WTC11 (cell line): Measurements from ENCODE around the gene CYB5D1. TPM values are rescaled to one million over a fixed set of nuclear protein-coding genes. Genes with fewer than 3 reads are reported as not detected.

Source experiments
- ATAC-seq: fragments of 200-7000 bp; cut with Tn5 transposase; 2 replicates; pipeline ENCODE4 v1.10.0; 2021; ENCODE audit warnings: mild to moderate bottlenecking, moderate library complexity
- CTCF ChIA-PET: fragments of 300-600 bp; sonication (Branson Sonifier 250); formaldehyde crosslinking; loops from one replicate; lab custom pipeline; 2021; ENCODE audit warnings: antibody characterized with exemption; lab: Charles Lee
- POLR2A ChIA-PET: fragments of 350-600 bp; sonication (Branson Sonifier 250); formaldehyde crosslinking; loops from one replicate; lab custom pipeline; 2021; ENCODE audit warnings: antibody characterized with exemption; lab: Charles Lee
- DNase-seq: peaks from one replicate; pipeline ENCODE4 v3.0.0; 2021; ENCODE audit warnings: low spot score
- H3K27ac Mint-ChIP-seq: 2 replicates; pipeline ENCODE4 v1.8.0; 2021; ENCODE audit warnings: mixed read lengths
- H3K27me3 Mint-ChIP-seq: 2 replicates; pipeline ENCODE4 v1.8.0; 2021; ENCODE audit warnings: low read depth, mild to moderate bottlenecking, moderate library complexity, mixed read lengths
- H3K36me3 Mint-ChIP-seq: 2 replicates; pipeline ENCODE4 v1.8.0; 2021; ENCODE audit warnings: mixed read lengths
- H3K4me1 Mint-ChIP-seq: 2 replicates; pipeline ENCODE4 v1.8.0; 2022; ENCODE audit warnings: mixed read lengths
- H3K4me3 Mint-ChIP-seq: 2 replicates; pipeline ENCODE4 v1.8.0; 2021; ENCODE audit warnings: mild to moderate bottlenecking, moderate library complexity, mixed read lengths
- H3K9me3 Mint-ChIP-seq: 2 replicates; pipeline ENCODE4 v1.8.0; 2021; ENCODE audit warnings: mixed read lengths
- ATF1 ChIP-seq: sonication (generic); formaldehyde crosslinking; IDR thresholded peaks from 2 replicates; pipeline ENCODE4 v1.8.1; 2023; ENCODE audit warnings: mild to moderate bottlenecking, moderate library complexity, missing genetic modification reagents
- ELF4 ChIP-seq: sonication (generic); formaldehyde crosslinking; IDR thresholded peaks from 2 replicates; pipeline ENCODE4 v1.8.1; 2022; ENCODE audit warnings: low read depth, mild to moderate bottlenecking, moderate library complexity, missing genetic modification reagents
- FOXK1 ChIP-seq: sonication (generic); formaldehyde crosslinking; IDR thresholded peaks from 2 replicates; pipeline ENCODE4 v1.8.0; 2022; ENCODE audit warnings: mild to moderate bottlenecking, moderate library complexity, missing genetic modification reagents
- GRHL2 ChIP-seq: fragments of 250-450 bp; sonication (Bioruptor Pico); IDR thresholded peaks from 2 replicates; pipeline ENCODE4 v1.8.0; 2022; ENCODE audit warnings: mild to moderate bottlenecking, moderate library complexity; ENCODE audit not compliant: insufficient replicate concordance, severe bottlenecking
- HMGXB4 ChIP-seq: sonication (generic); formaldehyde crosslinking; IDR thresholded peaks from 2 replicates; pipeline ENCODE4 v1.8.1; 2023; ENCODE audit warnings: mild to moderate bottlenecking, moderate library complexity, missing genetic modification reagents
- IRF2 ChIP-seq: sonication (generic); formaldehyde crosslinking; IDR thresholded peaks from 2 replicates; pipeline ENCODE4 v1.8.0; 2022; ENCODE audit warnings: low read depth, missing genetic modification reagents, borderline replicate concordance
- KAT7 ChIP-seq: sonication (generic); formaldehyde crosslinking; IDR thresholded peaks from 2 replicates; pipeline ENCODE4 v1.8.1; 2023; ENCODE audit warnings: missing genetic modification reagents, mild to moderate bottlenecking, borderline replicate concordance
- NFATC4 ChIP-seq: fragments of 250-450 bp; sonication (Bioruptor Pico); IDR thresholded peaks from 2 replicates; pipeline ENCODE4 v1.9.0; 2021; ENCODE audit warnings: mild to moderate bottlenecking
- NFE2L1 ChIP-seq: sonication (generic); formaldehyde crosslinking; IDR thresholded peaks from 2 replicates; pipeline ENCODE4 v1.8.1; 2023; ENCODE audit warnings: missing genetic modification reagents
- NR1H2 ChIP-seq: sonication (generic); formaldehyde crosslinking; IDR thresholded peaks from 2 replicates; pipeline ENCODE4 v1.9.0; 2021; ENCODE audit warnings: mild to moderate bottlenecking, moderate library complexity, missing genetic modification reagents
- NR3C1 ChIP-seq: sonication (generic); formaldehyde crosslinking; conservative IDR thresholded peaks from 2 replicates; pipeline ENCODE4 v1.8.1; 2023; ENCODE audit warnings: low read depth, mild to moderate bottlenecking, missing genetic modification reagents
- SMAD3 ChIP-seq: sonication (generic); formaldehyde crosslinking; IDR thresholded peaks from 2 replicates; pipeline ENCODE4 v1.8.0; 2022; ENCODE audit warnings: missing genetic modification reagents, mild to moderate bottlenecking, borderline replicate concordance
- SP1 ChIP-seq: sonication (generic); formaldehyde crosslinking; conservative IDR thresholded peaks from 2 replicates; pipeline ENCODE4 v1.8.1; 2022; ENCODE audit warnings: missing genetic modification reagents
- STAT6 ChIP-seq: sonication (generic); formaldehyde crosslinking; conservative IDR thresholded peaks from 2 replicates; pipeline ENCODE4 v1.8.1; 2023; ENCODE audit warnings: mild to moderate bottlenecking, low read depth, missing genetic modification reagents, moderate library complexity
- TCF7 ChIP-seq: sonication (generic); formaldehyde crosslinking; IDR thresholded peaks from 2 replicates; pipeline ENCODE4 v1.8.0; 2022; ENCODE audit warnings: mild to moderate bottlenecking, low read depth, missing genetic modification reagents, moderate library complexity
- TP53 ChIP-seq: sonication (generic); formaldehyde crosslinking; IDR thresholded peaks from 2 replicates; pipeline ENCODE4 v1.8.1; 2023; ENCODE audit warnings: mild to moderate bottlenecking, missing genetic modification reagents
- ZNF263 ChIP-seq: sonication (generic); formaldehyde crosslinking; IDR thresholded peaks from 2 replicates; pipeline ENCODE4 v1.8.1; 2022; ENCODE audit warnings: low read depth, mild to moderate bottlenecking, moderate library complexity, missing genetic modification reagents
- ZNF425 ChIP-seq: fragments of 250-450 bp; sonication (Bioruptor Pico); conservative IDR thresholded peaks from 2 replicates; pipeline ENCODE4 v1.9.0; 2021; ENCODE audit warnings: mild to moderate bottlenecking
- ZNF671 ChIP-seq: fragments of 250-450 bp; sonication (Bioruptor Pico); IDR thresholded peaks from 2 replicates; pipeline ENCODE4 v1.8.0; 2021; ENCODE audit warnings: mild to moderate bottlenecking
- total RNA-seq: library from RNA; stranded (reverse); gene quantifications from 3 replicates; pipeline ENCODE4 v1.2.3, GENCODE V29; 2021
- TF ChIP-seq, protein P1 (sequence below): fragments of 250-450 bp; sonication (Bioruptor Pico); IDR thresholded peaks from 2 replicates; pipeline ENCODE4 v1.9.0; 2021; ENCODE audit warnings: mild to moderate bottlenecking, borderline replicate concordance

The CYB5D1 gene
- total RNA-seq, 1 experiment from 2014 or later: 15.2 TPM

DNA sequence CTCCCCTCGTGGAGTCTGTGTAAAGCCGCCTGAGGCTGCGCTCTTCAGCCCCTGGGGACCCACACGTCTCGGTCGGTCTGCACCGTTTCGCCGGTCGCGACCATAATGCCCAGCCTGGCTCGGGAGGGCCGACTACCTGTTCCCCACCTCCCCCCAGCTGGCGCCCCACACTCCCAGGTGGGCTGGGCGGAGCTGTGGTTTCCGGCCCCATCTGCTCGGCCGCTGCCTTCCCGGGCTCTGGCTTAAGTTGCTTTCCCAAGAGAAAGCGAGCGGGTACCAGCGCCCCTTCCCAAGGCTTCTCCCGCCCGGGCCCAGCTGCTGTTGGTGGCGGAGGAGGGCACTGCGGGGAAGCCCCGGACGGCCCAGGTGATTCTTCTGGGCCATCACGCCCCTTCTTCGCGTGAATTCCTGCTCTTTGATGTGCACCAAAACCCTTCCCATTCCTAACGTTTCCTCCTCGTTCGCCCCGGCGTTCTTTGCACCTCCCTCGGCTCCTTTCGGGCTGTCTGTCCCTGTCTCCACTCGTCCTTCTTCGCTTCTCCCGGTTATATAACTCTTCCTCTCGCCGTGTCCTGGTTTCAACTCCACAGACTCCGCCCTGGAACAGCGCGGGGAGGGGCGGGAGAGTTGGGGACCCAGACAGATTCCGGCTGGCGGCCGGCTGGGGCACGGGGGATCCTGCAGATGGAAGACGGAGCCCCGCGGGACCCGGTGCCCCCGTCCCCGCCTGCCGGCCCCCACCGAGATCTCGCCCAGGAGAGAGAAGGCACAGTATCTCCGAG lies 21.8 kb upstream of the CYB5D1 start:
- CTCF ChIA-PET: interaction anchor here (0.9 to 5.4 kb wide), 21 partner anchors 9 to 383 kb away, joined by 3 to 66 read pairs (median 5); partner anchors contain the start of genes CNTROB, CYB5D1, FXR2 and NAA38
- DNase-seq: peak; percentile 80
- POLR2A ChIA-PET: interaction anchor here (0.8 to 1.9 kb wide), 5 partner anchors 9 to 132 kb away, joined by 4 to 8 read pairs (median 5); partner anchors contain the start of genes CYB5D1, EFNB3 and NAA38
- peak; percentile 6 for ATAC-seq
- no peaks in the 10 kb centered on the region for H3K9me3 Mint-ChIP-seq
- H3K27ac Mint-ChIP-seq: peak overlapping the region; percentile 95
- H3K27me3 Mint-ChIP-seq: peaks cover 54% of the 10 kb centered on the region
- peaks cover 41% of the 10 kb centered on the region for H3K4me1 Mint-ChIP-seq
- TF ChIP-seq TP53 (CRISPR knock-in tag) (0 out of 2 replicates have a peak, but pooled peaks have one; percentile 24), TCF7 (CRISPR knock-in tag) (no peak), ELF4 (CRISPR knock-in tag) (no peak), HMGXB4 (CRISPR knock-in tag) (0 out of 2 replicates have a peak, but pooled peaks have one; percentile 0), NR3C1 (CRISPR knock-in tag) (no peak), NR1H2 (CRISPR knock-in tag) (no peak), SP1 (peak; percentile 13; the same call in 1 of the 2 replicates), FOXK1 (CRISPR knock-in tag) (no peak)
- H3K36me3 Mint-ChIP-seq: no peaks in the 10 kb centered on the region
- peak overlapping the region; percentile 93 for H3K4me3 Mint-ChIP-seq

DNA sequence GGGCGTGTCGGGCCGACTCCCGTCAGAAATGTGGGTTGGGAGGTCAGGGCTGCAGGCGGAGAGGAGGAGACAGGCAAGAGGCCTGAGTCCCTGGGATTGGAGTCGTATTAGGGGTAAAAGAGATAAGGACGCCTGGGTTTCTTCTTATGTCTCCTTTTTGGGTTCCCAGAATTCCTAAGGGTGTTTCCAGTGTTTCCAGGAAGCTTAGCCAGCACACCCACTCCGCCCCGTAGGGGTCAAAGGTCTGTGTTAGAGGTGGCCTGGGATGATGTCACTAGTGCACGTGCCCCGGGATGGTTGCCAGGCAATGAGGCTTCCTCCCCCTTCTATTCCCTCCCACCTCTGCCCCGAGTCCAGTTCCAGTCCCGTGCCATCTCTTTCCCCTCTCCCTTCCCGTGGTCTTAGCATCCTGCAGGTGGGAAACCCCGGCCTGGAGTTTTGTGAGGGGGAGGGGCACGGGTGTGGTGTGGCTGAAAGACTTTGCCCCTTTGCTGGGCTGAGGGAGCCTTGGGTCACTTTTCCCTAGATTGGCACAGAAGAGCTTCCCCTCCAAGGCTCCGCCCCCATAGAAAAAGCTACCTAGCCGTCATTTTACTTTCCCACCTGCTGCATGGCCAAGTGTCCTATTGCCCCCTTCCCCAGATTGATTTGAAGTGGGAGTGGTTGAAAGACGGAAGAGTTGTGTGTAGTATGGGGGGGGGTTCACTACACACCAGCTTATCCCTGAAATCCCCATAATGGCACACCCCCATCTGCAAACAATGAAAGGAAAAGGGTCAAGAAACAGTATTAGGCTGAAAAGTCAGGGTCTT lies 21.0 kb upstream of the CYB5D1 start:
- peak; percentile 97 for DNase-seq
- Mint-ChIP-seq H3K4me1 (peaks cover 45% of the 10 kb centered on the region), H3K36me3 (no peaks in the 10 kb centered on the region), H3K27me3 (peaks cover 52% of the 10 kb centered on the region), H3K4me3 (peak overlapping the region; percentile 93), H3K9me3 (no peaks in the 10 kb centered on the region), H3K27ac (peak overlapping the region; percentile 95)
- POLR2A ChIA-PET: interaction anchor here (1.0 to 1.9 kb wide), 5 partner anchors 8 to 120 kb away, joined by 5 to 8 read pairs (median 7); partner anchors contain the start of genes CYB5D1 and NAA38
- peak; percentile 36 for ATAC-seq
- CTCF ChIA-PET: interaction anchor here (0.6 to 5.4 kb wide), 22 partner anchors 8 to 619 kb away, joined by 3 to 66 read pairs (median 4); partner anchors contain the start of genes CNTROB, CYB5D1, NAA38 and TMEM256
- TF ChIP-seq NFE2L1 (CRISPR knock-in tag) (0 out of 2 replicates have a peak, but pooled peaks have one; percentile 28), ATF1 (CRISPR knock-in tag) (no peak), NFATC4 (no peak; the same call in 1 of the 2 replicates), ZNF263 (CRISPR knock-in tag) (no peak), IRF2 (CRISPR knock-in tag) (no peak), STAT6 (CRISPR knock-in tag) (no peak), GRHL2 (CRISPR knock-in tag) (no peak), ZNF671 (CRISPR knock-in tag) (no peak), KAT7 (0 out of 2 replicates have a peak, but pooled peaks have one; percentile 28), ZNF425 (CRISPR knock-in tag) (no peak), SMAD3 (CRISPR knock-in tag) (peak; percentile 58; the same call in 1 of the 2 replicates)
- TF ChIP-seq, protein P1, sequence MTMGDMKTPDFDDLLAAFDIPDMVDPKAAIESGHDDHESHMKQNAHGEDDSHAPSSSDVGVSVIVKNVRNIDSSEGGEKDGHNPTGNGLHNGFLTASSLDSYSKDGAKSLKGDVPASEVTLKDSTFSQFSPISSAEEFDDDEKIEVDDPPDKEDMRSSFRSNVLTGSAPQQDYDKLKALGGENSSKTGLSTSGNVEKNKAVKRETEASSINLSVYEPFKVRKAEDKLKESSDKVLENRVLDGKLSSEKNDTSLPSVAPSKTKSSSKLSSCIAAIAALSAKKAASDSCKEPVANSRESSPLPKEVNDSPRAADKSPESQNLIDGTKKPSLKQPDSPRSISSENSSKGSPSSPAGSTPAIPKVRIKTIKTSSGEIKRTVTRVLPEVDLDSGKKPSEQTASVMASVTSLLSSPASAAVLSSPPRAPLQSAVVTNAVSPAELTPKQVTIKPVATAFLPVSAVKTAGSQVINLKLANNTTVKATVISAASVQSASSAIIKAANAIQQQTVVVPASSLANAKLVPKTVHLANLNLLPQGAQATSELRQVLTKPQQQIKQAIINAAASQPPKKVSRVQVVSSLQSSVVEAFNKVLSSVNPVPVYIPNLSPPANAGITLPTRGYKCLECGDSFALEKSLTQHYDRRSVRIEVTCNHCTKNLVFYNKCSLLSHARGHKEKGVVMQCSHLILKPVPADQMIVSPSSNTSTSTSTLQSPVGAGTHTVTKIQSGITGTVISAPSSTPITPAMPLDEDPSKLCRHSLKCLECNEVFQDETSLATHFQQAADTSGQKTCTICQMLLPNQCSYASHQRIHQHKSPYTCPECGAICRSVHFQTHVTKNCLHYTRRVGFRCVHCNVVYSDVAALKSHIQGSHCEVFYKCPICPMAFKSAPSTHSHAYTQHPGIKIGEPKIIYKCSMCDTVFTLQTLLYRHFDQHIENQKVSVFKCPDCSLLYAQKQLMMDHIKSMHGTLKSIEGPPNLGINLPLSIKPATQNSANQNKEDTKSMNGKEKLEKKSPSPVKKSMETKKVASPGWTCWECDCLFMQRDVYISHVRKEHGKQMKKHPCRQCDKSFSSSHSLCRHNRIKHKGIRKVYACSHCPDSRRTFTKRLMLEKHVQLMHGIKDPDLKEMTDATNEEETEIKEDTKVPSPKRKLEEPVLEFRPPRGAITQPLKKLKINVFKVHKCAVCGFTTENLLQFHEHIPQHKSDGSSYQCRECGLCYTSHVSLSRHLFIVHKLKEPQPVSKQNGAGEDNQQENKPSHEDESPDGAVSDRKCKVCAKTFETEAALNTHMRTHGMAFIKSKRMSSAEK (CRISPR knock-in tag): no peak
